GM12872 (cell line): ENCODE measurements around the gene RIT1.

Experiments used
- TF ChIP-seq, protein P1 (sequence below): IDR thresholded peaks from 3 replicates; pipeline ENCODE4 v1.5.1; 2011; ENCODE audit warnings: low read depth, mild to moderate bottlenecking, low read length, moderate library complexity; ENCODE audit not compliant: insufficient read depth

The RIT1 gene

DNA sequence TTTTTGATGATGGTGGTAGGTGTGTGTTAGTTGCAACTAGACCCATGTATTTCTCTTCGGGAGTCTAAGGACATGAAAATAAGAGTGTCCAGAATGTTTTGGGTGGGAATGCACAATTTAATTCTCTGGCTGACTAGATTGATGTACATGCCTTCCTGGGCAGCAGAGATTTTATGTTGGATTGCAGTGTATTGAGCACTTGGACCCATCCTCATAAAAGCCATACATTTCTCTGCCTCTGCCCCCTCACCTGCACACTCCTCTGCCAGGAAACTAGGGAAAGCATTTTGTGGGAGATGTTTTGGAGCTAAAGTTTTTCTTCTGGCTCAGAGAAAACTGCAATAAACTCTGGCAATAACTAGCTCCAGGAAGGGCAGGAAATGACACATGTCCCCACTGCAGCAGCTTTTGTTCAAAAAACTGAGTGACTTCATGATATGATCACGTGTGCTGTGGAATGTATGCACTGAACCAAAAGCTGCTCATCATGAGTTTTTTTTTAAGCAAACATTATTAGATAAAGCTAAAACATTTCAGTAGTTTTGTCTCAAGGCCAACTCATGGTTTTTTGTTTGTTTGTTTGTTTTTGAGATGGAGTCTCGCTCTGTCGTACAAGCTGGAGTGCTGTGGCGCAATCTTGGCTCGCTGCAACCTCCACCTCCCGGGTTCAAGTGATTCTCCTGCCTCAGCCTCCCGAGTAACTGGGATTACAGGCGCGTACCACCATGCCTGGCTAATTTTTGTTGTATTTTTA is 17.6 kb downstream of the RIT1 start:
- TF ChIP-seq, protein P1, sequence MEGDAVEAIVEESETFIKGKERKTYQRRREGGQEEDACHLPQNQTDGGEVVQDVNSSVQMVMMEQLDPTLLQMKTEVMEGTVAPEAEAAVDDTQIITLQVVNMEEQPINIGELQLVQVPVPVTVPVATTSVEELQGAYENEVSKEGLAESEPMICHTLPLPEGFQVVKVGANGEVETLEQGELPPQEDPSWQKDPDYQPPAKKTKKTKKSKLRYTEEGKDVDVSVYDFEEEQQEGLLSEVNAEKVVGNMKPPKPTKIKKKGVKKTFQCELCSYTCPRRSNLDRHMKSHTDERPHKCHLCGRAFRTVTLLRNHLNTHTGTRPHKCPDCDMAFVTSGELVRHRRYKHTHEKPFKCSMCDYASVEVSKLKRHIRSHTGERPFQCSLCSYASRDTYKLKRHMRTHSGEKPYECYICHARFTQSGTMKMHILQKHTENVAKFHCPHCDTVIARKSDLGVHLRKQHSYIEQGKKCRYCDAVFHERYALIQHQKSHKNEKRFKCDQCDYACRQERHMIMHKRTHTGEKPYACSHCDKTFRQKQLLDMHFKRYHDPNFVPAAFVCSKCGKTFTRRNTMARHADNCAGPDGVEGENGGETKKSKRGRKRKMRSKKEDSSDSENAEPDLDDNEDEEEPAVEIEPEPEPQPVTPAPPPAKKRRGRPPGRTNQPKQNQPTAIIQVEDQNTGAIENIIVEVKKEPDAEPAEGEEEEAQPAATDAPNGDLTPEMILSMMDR = no peak

DNA sequence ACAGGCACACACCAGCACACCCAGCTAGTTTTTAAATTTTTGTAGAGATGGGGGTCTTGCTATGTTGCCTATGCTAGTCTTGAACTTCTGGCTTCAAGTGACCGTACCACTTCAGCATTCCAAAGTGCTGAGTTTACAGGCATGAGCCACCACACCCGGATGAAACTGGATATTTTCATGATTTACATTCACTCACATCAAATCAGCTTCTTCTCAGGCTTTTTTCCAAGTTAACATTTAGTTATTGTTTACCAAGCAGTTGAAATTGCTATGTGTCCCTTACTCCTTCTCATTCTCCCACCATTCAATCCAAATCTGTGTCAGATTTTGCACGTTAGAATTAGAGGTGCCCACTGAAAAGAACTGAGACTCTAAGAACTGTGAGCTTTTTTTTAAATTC is 18.4 kb downstream of the RIT1 start:
- TF ChIP-seq, protein P1 = no peak

DNA sequence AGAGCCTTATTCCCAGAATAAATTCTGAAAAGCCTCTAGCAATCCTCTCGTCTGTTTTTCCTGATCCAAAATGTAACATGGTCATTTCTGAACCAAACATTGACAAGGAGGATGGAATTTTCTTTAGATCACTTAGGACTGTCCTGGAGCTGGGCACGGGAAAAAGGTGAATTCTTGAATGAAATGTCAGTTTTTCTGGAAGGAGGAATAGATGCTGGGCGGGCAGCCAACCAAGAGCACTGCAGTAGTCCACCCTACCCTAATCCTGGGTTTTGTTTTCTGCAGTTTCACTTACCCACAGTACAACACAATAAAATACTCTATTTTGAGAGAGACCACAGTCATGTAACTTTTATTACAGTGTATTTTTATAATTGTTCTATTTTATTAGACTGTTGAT is 20.9 kb downstream of the RIT1 start:
- TF ChIP-seq, protein P1 = no peak

DNA sequence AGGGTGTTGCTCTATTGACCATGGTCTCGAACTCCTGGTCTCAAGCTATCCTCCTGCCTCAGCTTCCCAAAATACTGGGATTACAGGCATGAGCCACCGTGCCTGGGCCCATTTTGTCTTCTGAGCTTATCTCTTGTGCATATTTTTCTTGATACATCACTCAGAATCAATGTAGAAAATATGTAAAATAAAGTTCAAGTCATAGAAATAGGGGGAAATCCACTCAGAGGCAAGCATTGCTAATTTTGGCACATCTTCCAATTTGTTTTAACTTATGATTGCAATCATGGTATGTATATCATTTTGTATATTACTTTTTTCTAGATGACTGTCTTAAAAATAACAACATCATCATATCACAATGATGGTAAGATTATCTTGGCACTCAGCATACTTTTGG is 21.6 kb downstream of the RIT1 start:
- TF ChIP-seq, protein P1 = no peak

DNA sequence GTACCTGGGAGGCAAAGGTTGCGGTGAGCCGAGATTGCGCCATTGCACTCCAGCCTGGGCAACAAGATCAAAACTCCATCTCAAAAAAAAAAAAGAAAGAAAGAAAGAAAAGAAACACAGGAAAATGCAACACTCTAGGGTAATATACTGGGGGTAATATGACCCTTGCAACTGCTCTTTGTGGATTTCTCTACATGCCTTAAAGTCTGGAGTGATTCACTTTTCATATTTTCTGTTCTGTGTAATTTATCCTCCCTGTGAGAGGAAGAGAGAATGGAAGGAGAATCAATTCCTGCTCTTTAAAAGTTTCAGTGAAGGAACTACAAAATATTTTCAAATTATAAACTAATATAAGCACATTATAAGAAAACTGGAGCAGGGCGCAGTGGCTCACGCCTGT is 22.7 kb downstream of the RIT1 start:
- TF ChIP-seq, protein P1 = no peak

DNA sequence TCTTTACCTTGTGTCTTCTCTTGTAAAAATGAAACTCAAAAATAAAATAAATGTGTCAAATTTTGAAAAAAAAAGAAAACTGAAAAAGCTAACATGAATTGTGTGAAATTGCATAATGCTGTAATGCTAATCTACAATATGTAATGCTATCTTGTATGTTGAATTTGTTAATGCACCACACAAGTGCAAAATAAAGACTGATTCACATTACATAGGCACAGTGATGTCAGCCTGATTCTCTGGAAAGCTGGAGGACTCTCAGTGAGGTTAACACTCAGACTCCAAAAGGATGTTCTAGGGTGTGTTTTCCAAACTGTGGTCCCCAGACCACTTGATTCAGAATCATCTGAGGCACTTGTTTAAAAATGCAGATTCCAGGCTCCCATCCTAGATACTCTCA is 26.2 kb downstream of the RIT1 start:
- TF ChIP-seq, protein P1 = no peak

DNA sequence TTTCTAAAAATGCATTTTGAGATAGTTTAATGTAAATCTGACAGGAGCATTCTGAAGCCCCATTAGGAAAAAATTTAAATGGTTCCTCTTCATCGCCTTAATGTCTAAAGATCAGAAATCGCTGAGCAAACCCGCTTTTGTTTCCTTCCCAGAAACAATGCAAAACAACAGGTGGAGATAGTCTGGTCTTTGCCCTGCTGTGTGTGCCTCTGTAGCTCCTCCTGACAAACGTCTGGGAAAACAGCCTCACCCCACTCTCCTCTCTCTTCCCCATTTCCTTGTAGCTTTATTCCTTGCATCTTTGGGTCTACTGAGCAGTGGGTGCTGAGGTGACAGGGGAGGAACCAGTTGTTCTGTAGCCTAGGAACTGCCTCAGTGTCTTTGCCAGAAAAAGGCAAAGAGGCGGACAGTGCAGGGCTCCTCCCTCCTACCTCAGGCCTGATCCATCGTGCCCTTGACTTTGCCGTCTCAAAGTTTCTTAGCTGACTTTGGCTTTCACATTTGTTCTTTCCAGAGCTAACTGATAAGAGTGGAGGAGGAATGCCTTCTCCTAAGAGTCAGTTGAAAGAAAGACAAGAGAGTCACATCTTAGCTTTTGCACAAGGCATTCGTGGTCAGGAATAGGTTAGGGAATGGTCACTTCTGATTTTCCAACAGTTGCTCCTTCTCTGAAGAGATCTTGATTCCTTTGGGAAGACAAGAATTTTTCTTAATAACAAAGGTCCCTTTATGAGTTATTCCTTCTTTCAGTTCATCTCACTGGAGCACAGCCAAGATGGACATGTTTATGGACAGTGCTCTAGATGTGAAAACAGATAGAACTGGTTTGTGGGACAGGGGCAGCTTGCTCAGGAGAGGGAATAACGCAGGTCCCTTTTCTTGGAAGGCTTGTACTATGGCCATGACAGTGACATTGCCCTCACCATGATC is 26.9 kb downstream of the RIT1 start:
- TF ChIP-seq, protein P1 = no peak
